SK-N-SH (cell line): Measurements from ENCODE around the gene HRH1. TPM values are rescaled to one million over a fixed set of nuclear protein-coding genes. Genes with fewer than 3 reads are reported as not detected.

ENCODE experiments used
- CTCF ChIA-PET: fragments of 300-600, 350-600 bp; formaldehyde crosslinking; extraction: SDS; loops from one replicate; lab custom pipeline; 2021; lab: Yijun Ruan, JAX
- POLR2A ChIA-PET: fragments of 350-600 bp; sonication (Branson Sonifier 250); formaldehyde crosslinking; extraction: SDS; loops from one replicate; lab custom pipeline; 2020; ENCODE audit warnings: antibody characterized with exemption, inconsistent platforms; lab: Yijun Ruan, JAX
- DNase-seq: peaks from one replicate; pipeline ENCODE4 v3.0.0; 2012
- H2AFZ ChIP-seq: fragments of 200-600 bp; sonication (generic); 2 replicates; pipeline ENCODE4 v1.8.1; 2016; ENCODE audit warnings: antibody characterized with exemption, mild to moderate bottlenecking, low read depth
- H3F3A ChIP-seq: fragments of 200-600 bp; sonication (generic); replicated peaks from 2 replicates; pipeline ENCODE3; 2016; ENCODE audit warnings: antibody characterized with exemption, mild to moderate bottlenecking; ENCODE audit not compliant: insufficient read depth
- H3K27ac ChIP-seq, 2 experiments: fragments of 200-500 bp in 1 of 2; fragments of 200-600 bp in 1 of 2; sonication (Bioruptor generic) in 1 of 2; sonication (generic), shearing (Covaris generic) in 1 of 2; 2 replicates each; pipeline versions ENCODE4 v1.5.1 to v1.6.1; 2014 to 2016; ENCODE audit warnings: low read depth in 2 of 2, inconsistent platforms in 1 of 2, low read length in 1 of 2, mild to moderate bottlenecking in 1 of 2, mixed read lengths in 1 of 2
- H3K27me3 ChIP-seq: fragments of 200-600 bp; sonication (generic), shearing (Covaris generic); 2 replicates; pipeline ENCODE4 v1.6.1; 2016; ENCODE audit warnings: mixed run types; ENCODE audit not compliant: insufficient read depth
- H3K36me3 ChIP-seq, 2 experiments: fragments of 200-500 bp in 1 of 2; fragments of 200-600 bp in 1 of 2; sonication (Bioruptor generic) in 1 of 2; sonication (generic) in 1 of 2; replicated peaks in 1 of 2; 2 replicates each; pipeline versions ENCODE3 to v1.5.1; 2014 to 2016; ENCODE audit warnings: low read length in 1 of 2, mild to moderate bottlenecking in 1 of 2; ENCODE audit not compliant: insufficient read depth in 2 of 2, control insufficient read depth in 1 of 2
- H3K4me1 ChIP-seq, 2 experiments: fragments of 200-500 bp in 1 of 2; fragments of 200-600 bp in 1 of 2; sonication (Bioruptor generic) in 1 of 2; sonication (generic), shearing (Covaris generic) in 1 of 2; 2 replicates each; pipeline versions ENCODE4 v1.5.1 to v1.6.1; 2014 to 2016; ENCODE audit warnings: low read depth in 1 of 2, low read length in 1 of 2, mixed run types in 1 of 2; ENCODE audit not compliant: insufficient read depth in 2 of 2, control insufficient read depth in 1 of 2
- H3K4me2 ChIP-seq: fragments of 200-600 bp; sonication (generic), shearing (Covaris generic); 2 replicates; pipeline ENCODE4 v1.6.1; 2017; ENCODE audit warnings: mixed run types
- H3K4me3 ChIP-seq, 2 experiments: fragments of 200-500 bp in 1 of 2; fragments of 200-600 bp in 1 of 2; sonication (Bioruptor generic) in 1 of 2; sonication (generic), shearing (Covaris generic) in 1 of 2; 2 replicates each; pipeline versions ENCODE4 v1.5.1 to v1.8.1; 2014 to 2016; ENCODE audit warnings: low read depth in 2 of 2, inconsistent platforms in 1 of 2, low read length in 1 of 2, mild to moderate bottlenecking in 1 of 2, mixed read lengths in 1 of 2, moderate library complexity in 1 of 2
- H3K79me2 ChIP-seq: fragments of 200-600 bp; sonication (generic); 2 replicates; pipeline ENCODE4 v1.8.1; 2017; ENCODE audit warnings: mild to moderate bottlenecking; ENCODE audit not compliant: insufficient read depth
- H3K9ac ChIP-seq: fragments of 200-600 bp; sonication (generic); 2 replicates; pipeline ENCODE4 v1.6.1; 2017; ENCODE audit warnings: mixed run types
- H3K9me2 ChIP-seq: fragments of 200-600 bp; sonication (generic); 2 replicates; pipeline ENCODE4 v1.6.1; 2017; ENCODE audit warnings: mixed run types
- H3K9me3 ChIP-seq: fragments of 200-600 bp; sonication (generic); 2 replicates; pipeline ENCODE4 v1.6.1; 2017; ENCODE audit warnings: mixed run types, mild to moderate bottlenecking, moderate library complexity
- H4K20me1 ChIP-seq: fragments of 200-600 bp; sonication (generic); 2 replicates; pipeline ENCODE4 v1.6.1; 2017; ENCODE audit warnings: mild to moderate bottlenecking, mixed run types; ENCODE audit not compliant: insufficient read depth
- CTCF ChIP-seq: fragments of 200-600 bp; sonication (generic); IDR thresholded peaks from 2 replicates; pipeline ENCODE4 v1.6.1; 2017; ENCODE audit warnings: antibody characterized with exemption, mild to moderate bottlenecking, moderate library complexity
- EP300 ChIP-seq, 2 experiments: IDR thresholded peaks; 2 replicates each; pipeline versions ENCODE4 v1.4.0 to v1.6.1; 2012; ENCODE audit warnings: borderline replicate concordance in 1 of 2, low read depth in 1 of 2, low read length in 1 of 2
- EZH2phosphoT487 ChIP-seq: fragments of 200-600 bp; sonication (generic); IDR thresholded peaks from 2 replicates; pipeline ENCODE4 v1.6.1; 2017; ENCODE audit warnings: low read depth, mixed run types, mild to moderate bottlenecking, antibody characterized with exemption, moderate library complexity, borderline replicate concordance
- FOSL2 ChIP-seq: IDR thresholded peaks from 2 replicates; pipeline ENCODE4 v1.4.0; 2012; ENCODE audit warnings: low read depth, mild to moderate bottlenecking, moderate library complexity, borderline replicate concordance
- FOXJ3 ChIP-seq: sonication (generic); formaldehyde crosslinking; IDR thresholded peaks from 2 replicates; pipeline ENCODE4 v1.5.1; 2020; ENCODE audit warnings: mild to moderate bottlenecking, missing genetic modification reagents
- FOXM1 ChIP-seq: IDR thresholded peaks from 2 replicates; pipeline ENCODE4 v1.4.0; 2012; ENCODE audit warnings: low read depth, mild to moderate bottlenecking
- IRF3 ChIP-seq: fragments of 150-350 bp; IDR thresholded peaks from 2 replicates; pipeline ENCODE4 v1.6.1; 2016; ENCODE audit warnings: mild to moderate bottlenecking, low read depth, low read length
- NRF1 ChIP-seq: IDR thresholded peaks from 2 replicates; pipeline ENCODE4 v1.6.1; 2012; ENCODE audit warnings: low read depth, mild to moderate bottlenecking, low read length
- PBX3 ChIP-seq: IDR thresholded peaks from 2 replicates; pipeline ENCODE4; 2012
- RCOR1 ChIP-seq: fragments of 150-350 bp; IDR thresholded peaks from 2 replicates; pipeline ENCODE4 v1.6.1; 2017; ENCODE audit warnings: antibody characterized with exemption, low read length
- SIN3A ChIP-seq: IDR thresholded peaks from 2 replicates; pipeline ENCODE4 v1.6.1; 2012; ENCODE audit warnings: low read depth, mild to moderate bottlenecking, low read length, moderate library complexity, borderline replicate concordance
- TEAD4 ChIP-seq: IDR thresholded peaks from 2 replicates; pipeline ENCODE4 v1.4.0; 2012; ENCODE audit warnings: mild to moderate bottlenecking, borderline replicate concordance; ENCODE audit not compliant: insufficient read depth
- USF2 ChIP-seq: fragments of 150-350 bp; IDR thresholded peaks from 2 replicates; pipeline ENCODE4 v1.6.1; 2017; ENCODE audit warnings: antibody characterized with exemption, low read length, low read depth, borderline replicate concordance
- ZBTB33 ChIP-seq: IDR thresholded peaks from 2 replicates; pipeline ENCODE4 v1.4.0; 2012; ENCODE audit warnings: low read depth, borderline replicate concordance
- WGBS: methylation state at CpG from one replicate; pipeline ENCODE4 v1.1.6; 2017; ENCODE audit warnings: low lambda C conversion rate; 5-methylcytosine and 5-hydroxymethylcytosine counted together
- polyA plus RNA-seq, 3 experiments: library from polyadenylated mRNA; depleted of rRNA; stranded (reverse); fragments of >200 nt; gene quantifications; 2 replicates each; pipeline ENCODE4 v1.2.3, GENCODE V29; 2012

Gene HRH1
- polyA plus RNA-seq, 1 of the 3 experiments (the other 2 are of a cell fraction), result 6.2 TPM

- Histone ChIP-seq H2AFZ (0 out of 2 replicates have a peak overlapping the region, but pooled peaks have one; percentile 32), H4K20me1 (no peaks in the 10 kb centered on the region), H3K36me3 (peaks cover 0 to 5% of the 10 kb centered on the region in 2 experiments), H3K9me2 (no peaks in the 10 kb centered on the region), H3F3A (peaks cover 3% of the 10 kb centered on the region), H3K79me2 (peaks cover 59% of the 10 kb centered on the region), H3K9me3 (no peaks in the 10 kb centered on the region), H3K27me3 (no peaks in the 10 kb centered on the region), H3K4me1 (peaks cover 14 to 24% of the 10 kb centered on the region in 2 experiments; a peak in 3 of 4 replicates), H3K4me3 (peak overlapping the region; percentile 83 to 96), H3K9ac (peak overlapping the region; percentile 95), H3K4me2 (peak overlapping the region; percentile 85), H3K27ac (peak overlapping the region; percentile 73 to 76)
- POLR2A ChIA-PET, result interaction anchor here (1.4 kb wide), 1 partner anchor 23 kb away, joined by 4 read pairs; no protein-coding TSS in a partner anchor
- 6% methylated on average over 9 of the region's 9 CpGs for WGBS
- no peak for DNase-seq
- TF ChIP-seq TEAD4 (no peak), SIN3A (no peak), EP300 (IDR thresholded peaks at IDR 0.05; ENCODE audit: borderline replicate concordance in 1 of 2, low read depth in 1 of 2, low read length in 1 of 2) (no peak), USF2 (no peak), NRF1 (no peak), RCOR1 (no peak), CTCF (no peak), ZBTB33 (no peak), IRF3 (no peak), FOXM1 (no peak), EZH2phosphoT487 (no peak), FOSL2 (no peak), FOXJ3 (CRISPR knock-in tag) (no peak), PBX3 (no peak)
- CTCF ChIA-PET, result interaction anchor here (1.1 to 2.6 kb wide), 2 partner anchors 13 to 15 kb away, joined by 3 to 8 read pairs; no protein-coding TSS in a partner anchor
Measured at GRCh38 chr3:11272906-11273574, 118.7 kb downstream of the HRH1 start.
